C4-2B (cell line): ENCODE measurements around the gene ZNF419.
"Not testable (repeated sequence)": the region's sequence is repeated elsewhere in the genome, so short reads cannot be mapped to it uniquely, and the experiment has no call there.

Experiments used
- ZFX ChIP-seq: fragments of 450-650 bp; IDR thresholded peaks from 2 replicates; pipeline ENCODE4 v1.6.1; 2017
- TF ChIP-seq, protein P1 (sequence below): fragments of 450-650 bp; conservative IDR thresholded peaks from 2 replicates; pipeline ENCODE4 v1.5.1; 2017; ENCODE audit warnings: mild to moderate bottlenecking

GRCh38 chr19:57487477-57488298 lies at the start of gene ZNF419:
- TF ChIP-seq, protein P1, sequence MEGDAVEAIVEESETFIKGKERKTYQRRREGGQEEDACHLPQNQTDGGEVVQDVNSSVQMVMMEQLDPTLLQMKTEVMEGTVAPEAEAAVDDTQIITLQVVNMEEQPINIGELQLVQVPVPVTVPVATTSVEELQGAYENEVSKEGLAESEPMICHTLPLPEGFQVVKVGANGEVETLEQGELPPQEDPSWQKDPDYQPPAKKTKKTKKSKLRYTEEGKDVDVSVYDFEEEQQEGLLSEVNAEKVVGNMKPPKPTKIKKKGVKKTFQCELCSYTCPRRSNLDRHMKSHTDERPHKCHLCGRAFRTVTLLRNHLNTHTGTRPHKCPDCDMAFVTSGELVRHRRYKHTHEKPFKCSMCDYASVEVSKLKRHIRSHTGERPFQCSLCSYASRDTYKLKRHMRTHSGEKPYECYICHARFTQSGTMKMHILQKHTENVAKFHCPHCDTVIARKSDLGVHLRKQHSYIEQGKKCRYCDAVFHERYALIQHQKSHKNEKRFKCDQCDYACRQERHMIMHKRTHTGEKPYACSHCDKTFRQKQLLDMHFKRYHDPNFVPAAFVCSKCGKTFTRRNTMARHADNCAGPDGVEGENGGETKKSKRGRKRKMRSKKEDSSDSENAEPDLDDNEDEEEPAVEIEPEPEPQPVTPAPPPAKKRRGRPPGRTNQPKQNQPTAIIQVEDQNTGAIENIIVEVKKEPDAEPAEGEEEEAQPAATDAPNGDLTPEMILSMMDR: not testable (repeated sequence)
- TF ChIP-seq ZFX: peak; percentile 18; the same call in 1 of the 2 replicates
